Activated CD8-positive, alpha-beta memory T cell treated with anti-CD3 and anti-CD28 coated beads, Interleukin-2, amount 50 U/mL, for 48 hours (primary cell): Measurements from ENCODE around the gene SPEG.
"Not testable (repeated sequence)": the region's sequence is repeated elsewhere in the genome, so short reads cannot be mapped to it uniquely, and the experiment has no call there.

ENCODE experiments used
- DNase-seq: peaks from one replicate; pipeline ENCODE4 v3.0.0-alpha.2; 2020

The SPEG gene

DNA sequence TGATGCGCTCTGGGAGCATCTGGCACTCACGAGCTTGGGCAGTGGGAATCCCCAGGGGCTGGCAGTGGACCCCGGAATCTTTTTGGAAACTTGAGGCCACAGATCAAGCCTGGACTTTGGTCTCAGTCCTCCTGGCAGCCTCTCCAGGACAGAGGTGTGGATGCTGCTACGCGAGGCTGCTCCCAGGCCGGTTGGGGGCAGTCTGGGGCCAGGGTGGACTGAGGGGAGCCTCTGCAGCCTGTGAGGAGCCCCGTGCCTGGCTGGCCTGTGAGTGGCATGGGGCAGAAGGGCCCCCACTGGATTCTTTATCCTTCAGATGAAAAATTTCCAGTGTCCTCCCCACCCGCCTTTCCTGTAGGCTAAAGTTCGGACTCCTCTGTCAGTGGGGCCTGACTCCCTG is 29.2 kb upstream of the SPEG start:
- DNase-seq, result no peak

- no peak for DNase-seq
Measured at GRCh38 chr2:219405958-219406860, 28.4 kb upstream of the SPEG start.

GRCh38 chr2:219406861-219407230 is 27.8 kb upstream of the SPEG start:
- no peak for DNase-seq

GRCh38 chr2:219407343-219407742 is 27.3 kb upstream of the SPEG start:
- DNase-seq, result not testable (repeated sequence)

DNA sequence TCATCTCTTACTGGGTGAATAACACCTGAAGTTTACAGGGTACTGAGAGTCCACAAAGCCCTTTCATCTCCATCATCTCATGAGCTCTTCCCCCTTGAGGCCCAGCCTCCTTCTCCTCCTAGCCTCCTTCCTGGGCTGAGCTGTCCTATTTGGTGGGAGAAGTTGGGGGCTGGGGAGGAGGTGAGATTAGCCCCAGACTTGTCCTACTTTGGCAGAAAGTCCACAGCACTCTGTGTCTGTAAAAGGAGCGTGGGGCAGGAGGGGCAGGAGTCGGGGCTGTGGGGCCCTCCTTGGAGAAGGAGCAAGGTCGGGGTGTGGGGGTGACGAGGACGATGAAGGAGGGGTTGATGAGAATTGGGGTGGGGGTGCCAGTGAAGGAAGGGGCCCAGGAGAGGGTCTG is 26.4 kb upstream of the SPEG start:
- DNase-seq, result no peak

GRCh38 chr2:219408631-219409030 is 26.0 kb upstream of the SPEG start:
- DNase-seq, result no peak

GRCh38 chr2:219409619-219410018 is 25.0 kb upstream of the SPEG start:
- no peak for DNase-seq

DNA sequence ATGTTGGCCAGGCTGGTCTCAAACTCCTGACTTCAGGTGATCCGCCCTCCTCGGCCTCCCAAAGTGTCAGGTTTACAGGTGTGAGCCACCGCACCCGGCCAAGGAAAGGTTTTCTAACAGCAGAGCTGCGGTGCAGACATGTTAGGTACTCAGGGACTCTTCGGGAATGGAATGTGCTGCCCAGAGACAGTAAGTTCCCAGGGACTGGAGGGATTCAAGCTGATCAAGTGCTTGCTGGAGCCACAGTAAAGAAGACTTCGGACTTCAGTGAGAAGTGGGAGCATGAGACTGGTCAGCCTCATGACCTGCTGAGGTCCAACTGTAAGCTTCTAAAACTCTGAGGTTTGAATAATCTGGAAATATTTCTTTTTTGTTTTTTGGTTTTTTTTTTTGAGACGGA is 24.3 kb upstream of the SPEG start:
- no peak for DNase-seq

DNA sequence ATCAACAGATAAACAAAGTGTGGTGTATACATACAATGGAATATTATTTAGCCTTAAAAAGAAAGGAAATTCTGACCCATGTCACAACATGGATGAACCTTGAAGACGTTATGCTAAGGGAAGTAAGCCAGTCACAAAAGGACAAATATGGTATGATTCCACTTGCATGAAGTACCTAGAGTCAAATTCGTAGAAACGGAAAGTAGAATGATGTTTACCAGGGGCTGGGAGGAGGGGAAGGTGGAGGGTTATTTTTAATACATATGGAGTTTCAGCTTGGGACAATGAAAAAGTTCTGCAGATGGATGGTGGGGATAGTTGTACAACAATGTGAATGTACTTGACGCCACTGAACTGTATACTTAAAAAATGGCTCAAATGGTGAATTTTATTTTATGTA is 19.8 kb upstream of the SPEG start:
- no peak for DNase-seq

GRCh38 chr2:219415580-219416234 is 18.9 kb upstream of the SPEG start:
- DNase-seq, result no peak

GRCh38 chr2:219416235-219416602 is 18.4 kb upstream of the SPEG start:
- no peak for DNase-seq

DNA sequence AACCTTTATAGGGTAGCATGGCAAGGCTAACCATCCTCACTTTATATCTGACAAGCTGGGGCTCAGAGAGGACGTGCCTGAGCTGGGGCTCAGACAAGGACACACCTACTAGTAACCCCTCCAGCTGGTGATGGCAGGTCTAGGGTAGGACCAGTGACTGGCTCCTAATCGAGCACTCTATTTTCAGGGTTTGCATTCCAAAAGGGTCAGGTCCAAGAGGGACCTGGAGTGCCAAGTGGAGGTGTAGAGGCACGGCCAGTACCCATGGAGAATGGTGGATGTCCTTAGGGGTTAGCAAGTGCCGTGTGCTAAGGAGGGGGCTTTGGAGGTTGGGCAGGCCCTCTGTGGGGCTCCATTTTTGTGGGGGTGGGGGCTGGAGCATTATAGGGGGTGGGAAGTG is 17.7 kb upstream of the SPEG start:
- DNase-seq, result no peak

DNA sequence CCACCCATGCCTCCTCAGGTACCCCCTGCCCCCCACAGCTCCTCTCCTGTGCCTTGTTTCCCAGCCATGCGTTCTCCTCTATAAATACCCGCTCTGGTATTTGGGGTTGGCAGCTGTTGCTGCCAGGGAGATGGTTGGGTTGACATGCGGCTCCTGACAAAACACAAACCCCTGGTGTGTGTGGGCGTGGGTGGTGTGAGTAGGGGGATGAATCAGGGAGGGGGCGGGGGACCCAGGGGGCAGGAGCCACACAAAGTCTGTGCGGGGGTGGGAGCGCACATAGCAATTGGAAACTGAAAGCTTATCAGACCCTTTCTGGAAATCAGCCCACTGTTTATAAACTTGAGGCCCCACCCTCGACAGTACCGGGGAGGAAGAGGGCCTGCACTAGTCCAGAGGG is 17.3 kb upstream of the SPEG start:
- DNase-seq, result no peak

DNA sequence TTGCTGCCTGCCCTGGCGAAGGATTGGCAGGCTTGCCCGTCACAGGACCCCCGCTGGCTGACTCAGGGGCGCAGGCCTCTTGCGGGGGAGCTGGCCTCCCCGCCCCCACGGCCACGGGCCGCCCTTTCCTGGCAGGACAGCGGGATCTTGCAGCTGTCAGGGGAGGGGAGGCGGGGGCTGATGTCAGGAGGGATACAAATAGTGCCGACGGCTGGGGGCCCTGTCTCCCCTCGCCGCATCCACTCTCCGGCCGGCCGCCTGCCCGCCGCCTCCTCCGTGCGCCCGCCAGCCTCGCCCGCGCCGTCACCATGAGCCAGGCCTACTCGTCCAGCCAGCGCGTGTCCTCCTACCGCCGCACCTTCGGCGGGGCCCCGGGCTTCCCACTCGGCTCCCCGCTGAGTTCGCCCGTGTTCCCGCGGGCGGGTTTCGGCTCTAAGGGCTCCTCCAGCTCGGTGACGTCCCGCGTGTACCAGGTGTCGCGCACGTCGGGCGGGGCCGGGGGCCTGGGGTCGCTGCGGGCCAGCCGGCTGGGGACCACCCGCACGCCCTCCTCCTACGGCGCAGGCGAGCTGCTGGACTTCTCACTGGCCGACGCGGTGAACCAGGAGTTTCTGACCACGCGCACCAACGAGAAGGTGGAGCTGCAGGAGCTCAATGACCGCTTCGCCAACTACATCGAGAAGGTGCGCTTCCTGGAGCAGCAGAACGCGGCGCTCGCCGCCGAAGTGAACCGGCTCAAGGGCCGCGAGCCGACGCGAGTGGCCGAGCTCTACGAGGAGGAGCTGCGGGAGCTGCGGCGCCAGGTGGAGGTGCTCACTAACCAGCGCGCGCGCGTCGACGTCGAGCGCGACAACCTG is 16.3 kb upstream of the SPEG start, which contains the start of gene DES:
Gene DES (plus strand): TSS at position 223 of the 857 bp plus-strand sequence. CDS start 86 bp downstream, at position 309.
- no peak for DNase-seq

DNA sequence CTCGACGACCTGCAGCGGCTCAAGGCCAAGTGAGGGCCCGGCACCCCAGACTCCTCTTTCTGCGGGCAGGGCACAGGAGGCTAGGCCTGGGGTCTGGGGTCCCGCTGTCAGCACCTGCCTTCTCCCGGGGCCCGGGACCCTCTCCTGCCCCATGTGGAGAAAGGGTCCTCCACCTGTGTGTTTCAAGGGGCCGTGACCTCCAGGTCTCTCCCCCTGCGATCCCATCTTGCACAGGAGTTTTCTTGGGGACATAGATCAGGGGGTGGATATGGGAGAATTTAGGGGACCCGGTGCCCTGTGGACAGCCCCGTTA is 15.7 kb upstream of the SPEG start:
- DNase-seq, result no peak

GRCh38 chr2:219419331-219420197 is 15.1 kb upstream of the SPEG start:
- DNase-seq, result no peak

DNA sequence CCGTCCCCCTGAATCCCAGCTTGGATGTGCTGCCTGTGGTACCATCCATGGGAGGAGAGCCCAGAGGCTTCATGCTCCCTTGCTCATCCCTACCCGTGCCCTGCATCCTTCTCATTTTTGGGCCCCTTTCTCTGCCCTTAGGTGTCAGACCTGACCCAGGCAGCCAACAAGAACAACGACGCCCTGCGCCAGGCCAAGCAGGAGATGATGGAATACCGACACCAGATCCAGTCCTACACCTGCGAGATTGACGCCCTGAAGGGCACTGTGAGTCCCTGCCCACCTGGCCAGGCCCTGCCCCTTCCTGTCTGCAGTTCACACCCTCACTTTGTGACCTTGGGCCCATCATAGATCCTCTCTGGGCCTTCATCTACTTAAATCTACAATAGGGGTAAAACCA is 14.0 kb upstream of the SPEG start:
- no peak for DNase-seq

- no peak for DNase-seq
Measured at GRCh38 chr2:219421323-219421722, 13.3 kb upstream of the SPEG start.

- no peak for DNase-seq
Measured at GRCh38 chr2:219422952-219423534, 11.6 kb upstream of the SPEG start.

GRCh38 chr2:219423652-219424377 is 10.8 kb upstream of the SPEG start:
- no peak for DNase-seq

GRCh38 chr2:219425238-219426067 is 9.2 kb upstream of the SPEG start:
- DNase-seq, result no peak
